NT2/D1 (cell line): ENCODE results near the gene VAMP1.

ENCODE experiments used
- SUZ12 ChIP-seq: IDR thresholded peaks from 2 replicates; pipeline ENCODE4 v1.6.1; 2011; ENCODE audit not compliant: insufficient read length, insufficient read depth; ENCODE audit errors: extremely low read depth
- ZNF274 ChIP-seq: IDR thresholded peaks from 2 replicates; pipeline ENCODE4 v1.6.1; 2011; ENCODE audit warnings: mild to moderate bottlenecking, low read depth, low read length

DNA sequence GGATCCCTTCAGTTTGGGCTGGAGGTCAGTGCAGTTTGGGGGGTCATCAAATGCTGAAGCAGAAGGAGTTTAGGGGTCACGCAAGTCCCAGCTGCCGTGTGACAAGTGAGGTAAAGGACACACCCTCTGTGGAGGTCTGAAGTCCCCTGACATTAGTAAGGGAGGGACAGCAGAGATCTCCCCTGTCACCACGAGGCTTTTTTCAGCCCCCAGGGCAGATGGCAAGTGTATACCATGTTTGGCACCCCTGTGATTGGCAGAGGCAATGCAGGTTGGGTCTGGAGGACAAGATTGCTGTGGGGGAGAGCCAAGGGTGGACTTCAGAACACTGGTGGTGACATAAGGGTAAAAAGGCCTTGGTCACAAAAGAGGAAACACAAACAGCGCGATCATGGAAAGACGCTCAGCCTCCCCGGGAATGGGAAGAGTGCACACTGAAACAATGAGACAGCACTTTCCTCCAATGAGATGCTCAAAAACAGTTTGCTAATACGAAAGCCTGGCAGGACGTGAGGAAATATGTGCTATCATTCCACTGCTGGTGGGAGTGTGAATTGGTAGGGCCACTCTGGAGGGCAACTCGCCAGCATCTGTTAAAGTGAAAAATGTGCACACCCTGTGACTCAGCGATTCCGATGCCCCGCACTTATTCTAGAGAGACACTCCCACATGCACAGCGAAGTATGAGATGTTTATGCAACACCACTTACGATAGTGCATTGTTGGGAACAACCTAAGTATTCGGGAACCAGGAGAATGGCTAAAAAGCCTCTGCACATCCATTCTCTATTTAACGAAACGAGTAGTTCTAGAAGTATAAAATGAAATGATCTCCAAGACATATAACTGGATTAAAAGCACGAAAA lies 40.1 kb downstream of the VAMP1 start:
- TF ChIP-seq ZNF274 (no peak), SUZ12 (no peak)
